Hepatocyte (in vitro differentiated cells): Measurements from ENCODE around the gene PCK1. TPM values are rescaled to one million over a fixed set of nuclear protein-coding genes. Genes with fewer than 3 reads are reported as not detected.

Experiments used
- DNase-seq: peaks from one replicate; pipeline ENCODE4 v3.0.0-alpha.2; 2016; ENCODE audit warnings: low spot score
- H2AFZ ChIP-seq: fragments of 200-600 bp; sonication (generic); 2 replicates; pipeline ENCODE4 v1.6.0; 2016; ENCODE audit warnings: antibody characterized with exemption, mild to moderate bottlenecking
- H3K27ac ChIP-seq: fragments of 200-600 bp; sonication (generic); 2 replicates; pipeline ENCODE4 v1.5.1; 2016; ENCODE audit warnings: mild to moderate bottlenecking
- H3K27me3 ChIP-seq: fragments of 200-600 bp; sonication (generic); 2 replicates; pipeline ENCODE4 v1.6.1; 2016
- H3K36me3 ChIP-seq: fragments of 200-600 bp; sonication (generic); replicated peaks from 2 replicates; pipeline ENCODE4 v1.5.1; 2016; ENCODE audit warnings: low read depth; ENCODE audit not compliant: insufficient read depth
- H3K4me1 ChIP-seq: fragments of 200-600 bp; sonication (generic); 2 replicates; pipeline ENCODE4 v1.5.1; 2016; ENCODE audit warnings: mild to moderate bottlenecking, moderate library complexity; ENCODE audit not compliant: insufficient read depth
- H3K4me2 ChIP-seq: fragments of 200-600 bp; sonication (generic); 2 replicates; pipeline ENCODE4 v1.6.0; 2016
- H3K4me3 ChIP-seq: fragments of 200-600 bp; sonication (generic); 2 replicates; pipeline ENCODE4 v1.5.1; 2016; ENCODE audit warnings: mild to moderate bottlenecking
- H3K79me2 ChIP-seq: fragments of 200-600 bp; sonication (generic); 2 replicates; pipeline ENCODE4 v1.6.0; 2017; ENCODE audit warnings: mild to moderate bottlenecking
- H3K9me2 ChIP-seq: fragments of 200-600 bp; sonication (generic); replicated peaks from 2 replicates; pipeline ENCODE4 v1.6.0; 2017; ENCODE audit warnings: mild to moderate bottlenecking; ENCODE audit not compliant: insufficient read depth
- H3K9me3 ChIP-seq: fragments of 200-600 bp; sonication (generic); 2 replicates; pipeline ENCODE4 v1.5.1; 2016; ENCODE audit warnings: low read depth, mild to moderate bottlenecking
- H4K20me1 ChIP-seq: fragments of 200-600 bp; sonication (generic); 2 replicates; pipeline ENCODE4 v1.6.0; 2016; ENCODE audit warnings: mild to moderate bottlenecking; ENCODE audit not compliant: insufficient read depth, poor library complexity, severe bottlenecking
- EZH2 ChIP-seq: fragments of 200-600 bp; sonication (generic); IDR thresholded peaks from 2 replicates; pipeline ENCODE4 v1.6.1; 2016; ENCODE audit warnings: antibody characterized with exemption, mild to moderate bottlenecking, borderline replicate concordance
- EZH2phosphoT487 ChIP-seq: fragments of 200-600 bp; sonication (generic); IDR thresholded peaks from one replicate; pipeline ENCODE4 v1.6.1; 2018; ENCODE audit warnings: antibody characterized with exemption, mild to moderate bottlenecking, low read depth, moderate library complexity; ENCODE audit not compliant: unreplicated experiment, severe bottlenecking
- WGBS: methylation state at CpG from one replicate; pipeline ENCODE4 v1.1.6; 2016; ENCODE audit warnings: low lambda C conversion rate; ENCODE audit errors: missing lambda C conversion rate; 5-methylcytosine and 5-hydroxymethylcytosine counted together
- polyA plus RNA-seq: library from polyadenylated mRNA; unstranded; fragments of >200 nt; fragmentation: Nextera tagmentation; extraction: Ambion mirVana; gene quantifications from 2 replicates; pipeline ENCODE4 v1.2.1, GENCODE V29; 2016
- total RNA-seq: library from RNA; depleted of rRNA; stranded (reverse); fragments of >200 nt; gene quantifications from 2 replicates; pipeline ENCODE4 v1.2.3, GENCODE V29; 2014
- TF ChIP-seq, protein P1 (sequence below): fragments of 200-600 bp; sonication (generic); IDR thresholded peaks from 2 replicates; pipeline ENCODE4 v1.5.1; 2016; ENCODE audit warnings: antibody characterized with exemption, mild to moderate bottlenecking; ENCODE audit not compliant: poor library complexity

PCK1 gene
- total and polyA plus RNA-seq, 2 experiments from 2014 or later, result 11.6 to 12.8 TPM

DNA sequence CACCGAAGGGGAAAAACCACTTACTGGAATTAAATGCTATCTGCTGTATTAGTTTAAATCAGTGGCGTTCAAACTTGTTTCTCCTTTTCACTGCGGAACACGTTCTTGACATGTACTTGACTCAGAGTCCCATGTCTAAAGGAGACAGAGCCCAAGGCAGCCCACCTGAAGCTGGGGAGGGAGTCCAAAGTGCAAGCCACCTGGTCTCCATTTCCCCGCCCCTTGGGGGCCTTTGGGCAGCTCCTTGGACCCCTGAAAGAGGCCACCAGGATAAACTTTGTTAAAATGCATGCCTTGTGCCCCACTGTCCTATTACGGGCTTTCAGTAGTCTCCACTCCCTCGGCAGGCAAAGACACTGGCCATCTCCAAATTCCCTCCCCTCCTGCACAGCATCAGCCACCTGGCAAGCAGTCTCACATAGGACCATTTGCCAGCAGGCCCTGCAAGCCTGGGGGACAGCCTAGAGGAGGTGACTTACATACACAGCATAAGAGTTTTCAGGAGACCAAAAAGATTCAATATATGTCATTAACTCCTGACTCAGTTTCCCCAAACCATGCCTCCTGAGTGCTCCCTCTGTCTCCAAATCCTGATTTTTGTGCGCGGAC lies 6.7 kb downstream of the PCK1 start:
- H3K27ac ChIP-seq, result no peak overlapping the region

DNA sequence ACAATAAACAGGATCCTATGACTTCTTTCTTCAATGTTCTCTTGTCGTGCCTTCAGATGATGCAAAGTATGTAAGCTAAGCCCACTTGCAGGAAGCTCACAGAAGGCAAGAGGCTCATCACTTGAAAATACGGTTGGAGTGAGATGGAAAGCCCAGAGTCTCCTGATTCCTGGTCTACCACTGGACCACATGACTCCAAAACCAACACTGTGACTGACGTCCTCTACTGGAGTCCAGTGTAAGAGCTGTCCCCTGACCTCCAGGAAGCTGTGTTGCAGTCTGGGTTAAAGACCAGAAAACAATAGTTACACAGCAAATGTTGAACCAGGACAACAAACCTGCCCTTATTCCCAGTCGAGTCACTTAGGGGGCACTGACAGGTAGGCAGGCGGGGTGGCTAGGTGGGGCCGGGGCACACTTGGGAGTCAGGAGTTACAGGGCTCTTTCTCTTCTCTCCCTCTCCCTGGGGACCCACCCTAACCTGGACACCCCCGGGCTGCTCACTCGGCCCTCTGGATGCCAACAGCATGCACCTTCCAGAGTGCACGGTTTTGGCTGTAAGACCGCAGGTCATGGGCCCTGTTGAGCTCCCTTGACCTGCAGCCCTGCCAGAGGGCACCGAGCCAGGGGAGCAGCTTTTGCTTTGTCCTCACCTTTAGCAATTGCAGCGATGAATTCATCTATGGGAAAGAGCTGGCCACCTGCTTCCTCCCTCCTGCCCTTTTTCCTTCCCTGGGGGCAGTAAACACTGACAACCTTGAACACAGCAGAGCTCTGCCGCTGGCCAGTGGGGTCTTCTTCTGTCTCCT lies 7.4 kb downstream of the PCK1 start:
- Histone ChIP-seq H3K27me3 (no peaks in the 10 kb centered on the region), H3K27ac (no peak overlapping the region), H3K4me2 (no peak overlapping the region), H4K20me1 (no peaks in the 10 kb centered on the region), H3K4me3 (no peak overlapping the region), H3K36me3 (no peaks in the 10 kb centered on the region), H3K9me3 (no peaks in the 10 kb centered on the region), H2AFZ (no peak overlapping the region), H3K9me2 (no peaks in the 10 kb centered on the region), H3K79me2 (no peaks in the 10 kb centered on the region), H3K4me1 (peaks cover 8% of the 10 kb centered on the region)
- TF ChIP-seq EZH2phosphoT487 (no peak), EZH2 (no peak)
- TF ChIP-seq, protein P1, sequence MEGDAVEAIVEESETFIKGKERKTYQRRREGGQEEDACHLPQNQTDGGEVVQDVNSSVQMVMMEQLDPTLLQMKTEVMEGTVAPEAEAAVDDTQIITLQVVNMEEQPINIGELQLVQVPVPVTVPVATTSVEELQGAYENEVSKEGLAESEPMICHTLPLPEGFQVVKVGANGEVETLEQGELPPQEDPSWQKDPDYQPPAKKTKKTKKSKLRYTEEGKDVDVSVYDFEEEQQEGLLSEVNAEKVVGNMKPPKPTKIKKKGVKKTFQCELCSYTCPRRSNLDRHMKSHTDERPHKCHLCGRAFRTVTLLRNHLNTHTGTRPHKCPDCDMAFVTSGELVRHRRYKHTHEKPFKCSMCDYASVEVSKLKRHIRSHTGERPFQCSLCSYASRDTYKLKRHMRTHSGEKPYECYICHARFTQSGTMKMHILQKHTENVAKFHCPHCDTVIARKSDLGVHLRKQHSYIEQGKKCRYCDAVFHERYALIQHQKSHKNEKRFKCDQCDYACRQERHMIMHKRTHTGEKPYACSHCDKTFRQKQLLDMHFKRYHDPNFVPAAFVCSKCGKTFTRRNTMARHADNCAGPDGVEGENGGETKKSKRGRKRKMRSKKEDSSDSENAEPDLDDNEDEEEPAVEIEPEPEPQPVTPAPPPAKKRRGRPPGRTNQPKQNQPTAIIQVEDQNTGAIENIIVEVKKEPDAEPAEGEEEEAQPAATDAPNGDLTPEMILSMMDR, result no peak
- 82% methylated on average over 13 of the region's 13 CpGs for WGBS
- no peak for DNase-seq

More for the DNA sequence above, 6.7 kb downstream of the PCK1 start:
- Histone ChIP-seq H2AFZ (no peak overlapping the region), H3K79me2 (no peaks in the 10 kb centered on the region), H3K9me2 (no peaks in the 10 kb centered on the region), H3K36me3 (no peaks in the 10 kb centered on the region), H3K4me1 (peaks cover 8% of the 10 kb centered on the region), H3K27me3 (no peaks in the 10 kb centered on the region), H3K4me2 (no peak overlapping the region), H4K20me1 (no peaks in the 10 kb centered on the region), H3K4me3 (no peak overlapping the region), H3K9me3 (no peaks in the 10 kb centered on the region)
- no peak for DNase-seq
- TF ChIP-seq EZH2phosphoT487, result no peak
- 89% methylated on average over 9 of the region's 9 CpGs for WGBS

DNA sequence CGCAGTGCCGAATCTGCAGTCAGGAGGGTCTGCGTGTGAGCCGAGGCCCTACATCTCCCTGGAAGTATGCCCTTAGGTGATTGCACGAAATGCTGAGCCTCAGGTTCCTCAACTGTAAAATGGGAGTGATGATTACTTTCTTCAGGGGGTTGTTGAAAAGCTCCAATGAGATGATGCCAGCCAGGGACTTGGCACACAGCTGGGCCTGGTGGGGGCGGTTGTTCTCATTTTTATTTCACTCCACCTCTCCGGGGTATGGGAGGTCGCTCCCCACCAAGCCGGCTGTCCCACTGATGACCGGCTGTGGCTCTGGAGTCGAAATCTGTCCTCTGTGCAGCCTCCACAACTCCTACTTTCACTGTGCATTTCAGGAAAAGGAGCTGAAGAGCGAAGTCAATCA lies 8.1 kb downstream of the PCK1 start:
- no peak for DNase-seq
- Histone ChIP-seq H3K9me3 (no peaks in the 10 kb centered on the region), H3K4me2 (no peak overlapping the region), H3K27ac (no peak overlapping the region), H3K4me1 (peaks cover 8% of the 10 kb centered on the region), H3K36me3 (no peaks in the 10 kb centered on the region), H2AFZ (no peak overlapping the region), H3K27me3 (no peaks in the 10 kb centered on the region), H3K4me3 (no peak overlapping the region), H3K9me2 (no peaks in the 10 kb centered on the region), H3K79me2 (no peaks in the 10 kb centered on the region), H4K20me1 (no peaks in the 10 kb centered on the region)
- 93% methylated on average over 12 of the region's 12 CpGs for WGBS
- TF ChIP-seq EZH2phosphoT487 (no peak), EZH2 (no peak)
- TF ChIP-seq, protein P1, result no peak
